Neural cell (in vitro differentiated cells): ENCODE data around the gene SLC29A1. TPM values are rescaled to one million over a fixed set of nuclear protein-coding genes. Genes with fewer than 3 reads are reported as not detected.

Source experiments
- H2AFZ ChIP-seq: fragments of 200-600, 300-800 bp; sonication (generic), shearing (Covaris generic); 2 replicates; pipeline ENCODE4 v1.6.0; 2014; ENCODE audit warnings: low read depth, mild to moderate bottlenecking, antibody characterized with exemption, low read length, moderate library complexity
- H3F3A ChIP-seq: fragments of 200-600 bp; shearing (Covaris generic); 2 replicates; pipeline ENCODE4 v1.6.1; 2016; ENCODE audit warnings: mild to moderate bottlenecking, moderate library complexity, mixed read lengths, antibody characterized with exemption, low read length; ENCODE audit not compliant: insufficient read depth, poor library complexity, severe bottlenecking
- H3K27ac ChIP-seq: fragments of 200-600, 300-800 bp; sonication (generic), shearing (Covaris generic); 2 replicates; pipeline ENCODE4 v1.5.1; 2014; ENCODE audit warnings: mild to moderate bottlenecking, low read length, moderate library complexity
- H3K27me3 ChIP-seq: fragments of 300-800, 200-600 bp; sonication (generic), shearing (Covaris generic); 2 replicates; pipeline ENCODE4 v1.6.0; 2014; ENCODE audit warnings: mild to moderate bottlenecking, low read depth, low read length, moderate library complexity; ENCODE audit not compliant: insufficient read depth
- H3K36me3 ChIP-seq: fragments of 300-800, 200-600 bp; sonication (generic), shearing (Covaris generic); 2 replicates; pipeline ENCODE4 v1.5.1; 2014; ENCODE audit warnings: mild to moderate bottlenecking, antibody characterized with exemption, low read length, moderate library complexity; ENCODE audit not compliant: insufficient read depth
- H3K4me2 ChIP-seq: fragments of 300-800, 200-600 bp; sonication (generic), shearing (Covaris generic); 2 replicates; pipeline ENCODE4 v1.6.0; 2014; ENCODE audit warnings: mild to moderate bottlenecking, low read length
- H3K4me3 ChIP-seq: fragments of 300-800, 200-600 bp; sonication (generic), shearing (Covaris generic); 2 replicates; pipeline ENCODE4 v1.5.1; 2014; ENCODE audit warnings: mild to moderate bottlenecking, low read length, moderate library complexity
- H3K79me2 ChIP-seq: fragments of 200-600 bp; shearing (Covaris generic); replicated peaks from 2 replicates; pipeline ENCODE4 v1.6.0; 2014; ENCODE audit warnings: mild to moderate bottlenecking, low read length, moderate library complexity; ENCODE audit not compliant: insufficient read depth
- H3K9ac ChIP-seq: fragments of 300-800, 200-600 bp; sonication (generic), shearing (Covaris generic); 2 replicates; pipeline ENCODE4 v1.6.1; 2016; ENCODE audit warnings: mild to moderate bottlenecking, low read length, mixed read lengths
- H3K9me2 ChIP-seq: fragments of 200-600 bp; shearing (Covaris generic); 2 replicates; pipeline ENCODE4 v1.6.1; 2016; ENCODE audit warnings: mild to moderate bottlenecking, low read length, mixed read lengths; ENCODE audit not compliant: insufficient read depth
- H3K9me3 ChIP-seq: fragments of 200-600, 300-800 bp; sonication (generic), shearing (Covaris generic); 2 replicates; pipeline ENCODE4 v1.6.1; 2016; ENCODE audit warnings: mild to moderate bottlenecking, mixed run types, low read length, moderate library complexity, mixed read lengths
- H4K20me1 ChIP-seq: fragments of 200-600 bp; shearing (Covaris generic); 2 replicates; pipeline ENCODE4 v1.6.1; 2016; ENCODE audit warnings: mild to moderate bottlenecking, mixed run types; ENCODE audit not compliant: insufficient read depth
- CTCF ChIP-seq: fragments of 450-650 bp; IDR thresholded peaks from 2 replicates; pipeline ENCODE4 v1.5.1; 2014; ENCODE audit warnings: antibody characterized with exemption, mild to moderate bottlenecking, moderate library complexity; ENCODE audit not compliant: poor library complexity, severe bottlenecking
- EP300 ChIP-seq: fragments of 450-650 bp; conservative IDR thresholded peaks from 2 replicates; pipeline ENCODE4 v1.6.1; 2014; ENCODE audit warnings: antibody characterized with exemption, mild to moderate bottlenecking, moderate library complexity; ENCODE audit not compliant: poor library complexity, severe bottlenecking
- EZH2 ChIP-seq: fragments of 200-600, 300-800 bp; shearing (Covaris generic), sonication (generic); IDR thresholded peaks from 2 replicates; pipeline ENCODE4 v1.6.1; 2014; ENCODE audit warnings: antibody characterized with exemption, low read length, borderline replicate concordance, mild to moderate bottlenecking; ENCODE audit not compliant: insufficient read depth, poor library complexity, severe bottlenecking
- MXI1 ChIP-seq: fragments of 450-650 bp; conservative IDR thresholded peaks from 2 replicates; pipeline ENCODE4 v1.6.1; 2014; ENCODE audit warnings: antibody characterized with exemption, mild to moderate bottlenecking; ENCODE audit not compliant: poor library complexity, severe bottlenecking
- POLR2AphosphoS5 ChIP-seq: IDR thresholded peaks from 2 replicates; pipeline ENCODE4 v1.6.1; 2012
- RAD21 ChIP-seq: fragments of 450-650 bp; conservative IDR thresholded peaks from 2 replicates; pipeline ENCODE4 v1.6.1; 2014; ENCODE audit warnings: antibody characterized with exemption, mild to moderate bottlenecking, moderate library complexity
- REST ChIP-seq: IDR thresholded peaks from 2 replicates; pipeline ENCODE4 v1.6.1; 2012; ENCODE audit warnings: borderline replicate concordance
- SMC3 ChIP-seq: fragments of 450-650 bp; conservative IDR thresholded peaks from 2 replicates; pipeline ENCODE4 v1.6.1; 2014; ENCODE audit warnings: antibody characterized with exemption, mild to moderate bottlenecking, moderate library complexity; ENCODE audit not compliant: poor library complexity
- TAF1 ChIP-seq: IDR thresholded peaks from 2 replicates; pipeline ENCODE4 v1.6.1; 2012; ENCODE audit warnings: low read depth
- polyA plus RNA-seq: library from polyadenylated mRNA; depleted of rRNA; stranded (reverse); fragments of >200 nt; gene quantifications from 2 replicates; pipeline ENCODE4 v1.2.3, GENCODE V29; 2014

SLC29A1 gene
- polyA plus RNA-seq, 1 donor from 2014 or later, result 18.9 TPM

GRCh38 chr6:44186635-44187025 is 36.8 kb upstream of the SLC29A1 start:
- no peaks in the 10 kb centered on the region for H3K79me2 ChIP-seq
- no peaks in the 10 kb centered on the region for H3K9me2 ChIP-seq
- H3K27me3 ChIP-seq, result no peaks in the 10 kb centered on the region
- no peak overlapping the region for H3K4me2 ChIP-seq
- H2AFZ ChIP-seq, result no peak overlapping the region
- no peak overlapping the region for H3K9ac ChIP-seq
- no peaks in the 10 kb centered on the region for H3F3A ChIP-seq
- H3K9me3 ChIP-seq, result no peaks in the 10 kb centered on the region
- TF ChIP-seq POLR2AphosphoS5, result no peak
- no peak for TF ChIP-seq EP300
- no peak for TF ChIP-seq MXI1
- no peak for TF ChIP-seq TAF1
- TF ChIP-seq CTCF, result no peak
- no peak for TF ChIP-seq RAD21
- TF ChIP-seq REST, result no peak
- no peak for TF ChIP-seq EZH2
- TF ChIP-seq SMC3, result no peak
- H3K36me3 ChIP-seq, result no peaks in the 10 kb centered on the region
- no peaks in the 10 kb centered on the region for H4K20me1 ChIP-seq
- no peak overlapping the region for H3K27ac ChIP-seq
- H3K4me3 ChIP-seq, result no peak overlapping the region

GRCh38 chr6:44188819-44189218 is 34.6 kb upstream of the SLC29A1 start:
- Histone ChIP-seq H3K27ac (no peak overlapping the region), H3K4me2 (no peak overlapping the region), H3F3A (no peaks in the 10 kb centered on the region), H4K20me1 (no peaks in the 10 kb centered on the region), H3K36me3 (no peaks in the 10 kb centered on the region), H3K27me3 (no peaks in the 10 kb centered on the region), H3K79me2 (no peaks in the 10 kb centered on the region), H3K9ac (no peak overlapping the region), H2AFZ (no peak overlapping the region), H3K4me3 (no peak overlapping the region), H3K9me2 (no peaks in the 10 kb centered on the region), H3K9me3 (no peaks in the 10 kb centered on the region)
- TF ChIP-seq REST (no peak), EP300 (no peak), TAF1 (no peak), SMC3 (no peak), POLR2AphosphoS5 (no peak), MXI1 (no peak), RAD21 (no peak), CTCF (no peak), EZH2 (no peak)
